ENCODE results near the gene ATAD3A. TPM values are rescaled to one million over a fixed set of nuclear protein-coding genes. Genes with fewer than 3 reads are reported as not detected.

Gene ATAD3A
- total and polyA plus RNA-seq, 2 experiments from 2014 or later, result 36.5 to 80.3 TPM

DNA sequence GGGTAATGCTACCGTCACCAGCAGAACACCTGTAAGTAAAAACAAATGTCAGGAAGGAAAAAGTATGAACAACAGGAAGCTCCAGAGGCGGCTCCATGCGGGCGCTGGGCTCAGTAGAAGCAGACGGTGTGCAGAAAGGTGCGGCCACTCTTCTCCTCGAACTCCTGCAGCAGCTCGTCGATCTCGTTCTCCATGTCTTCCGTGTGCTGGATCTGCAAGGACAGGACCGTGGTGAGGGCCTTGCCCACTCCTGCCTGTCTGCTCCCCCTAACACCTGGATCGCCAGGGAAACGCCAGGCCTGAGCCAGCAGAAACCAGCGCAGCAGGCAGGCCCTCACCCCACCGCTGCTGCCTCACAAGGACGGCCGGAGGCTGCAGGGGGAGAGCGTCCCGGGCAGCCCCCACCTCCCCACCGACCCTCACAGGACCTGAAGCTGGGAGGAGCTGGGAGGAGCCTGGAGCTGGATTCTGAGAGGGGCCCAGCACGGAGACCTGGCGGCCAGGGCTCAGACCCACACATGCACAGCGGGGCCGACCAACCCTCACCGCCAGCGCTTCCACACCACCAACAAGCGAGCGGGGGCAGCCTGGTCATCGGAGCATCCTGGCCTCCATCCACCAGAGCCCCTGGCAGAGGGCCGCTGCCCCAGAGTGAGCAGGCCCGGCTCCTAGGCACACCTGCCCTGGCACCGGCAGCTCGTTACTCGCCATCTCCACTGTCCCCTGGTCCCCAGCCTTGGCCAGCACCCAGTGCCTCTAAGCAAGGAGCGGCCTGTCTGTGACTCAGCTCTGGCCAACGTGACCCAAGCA is 30.2 kb downstream of the ATAD3A start:
- Histone ChIP-seq H3F3A (replicated peaks; ENCODE audit: low read depth) (peaks cover 24% of the 10 kb centered on the region), H3K4me3 (no peak overlapping the region), H3K4me1 (ENCODE audit: insufficient read depth) (no peaks in the 10 kb centered on the region; the same call in 1 of the 2 replicates), H2AFZ (no peak overlapping the region), H3K27me3 (ENCODE audit: insufficient read depth) (no peaks in the 10 kb centered on the region), H3K79me2 (replicated peaks; ENCODE audit: insufficient read depth) (no peaks in the 10 kb centered on the region), H3K9me2 (ENCODE audit: insufficient read depth) (no peaks in the 10 kb centered on the region), H3K4me2 (no peak overlapping the region), H3K27ac (ENCODE audit: low read depth) (no peak overlapping the region), H4K20me1 (replicated peaks; ENCODE audit: insufficient read depth) (peaks cover 4% of the 10 kb centered on the region; the same call in 1 of the 2 replicates), H3K36me3 (ENCODE audit: insufficient read depth) (no peaks in the 10 kb centered on the region)
- peaks cover 29% of the 10 kb centered on the region for H3K36me3 Mint-ChIP-seq (ENCODE audit: low read depth)
- H3K27me3 Mint-ChIP-seq (ENCODE audit: insufficient read depth, low read depth, poor library complexity), result peaks cover 15% of the 10 kb centered on the region
- no peak for TF ChIP-seq NANOG (IDR thresholded peaks at IDR 0.05; ENCODE audit: borderline replicate concordance)
- TF ChIP-seq, protein P1, sequence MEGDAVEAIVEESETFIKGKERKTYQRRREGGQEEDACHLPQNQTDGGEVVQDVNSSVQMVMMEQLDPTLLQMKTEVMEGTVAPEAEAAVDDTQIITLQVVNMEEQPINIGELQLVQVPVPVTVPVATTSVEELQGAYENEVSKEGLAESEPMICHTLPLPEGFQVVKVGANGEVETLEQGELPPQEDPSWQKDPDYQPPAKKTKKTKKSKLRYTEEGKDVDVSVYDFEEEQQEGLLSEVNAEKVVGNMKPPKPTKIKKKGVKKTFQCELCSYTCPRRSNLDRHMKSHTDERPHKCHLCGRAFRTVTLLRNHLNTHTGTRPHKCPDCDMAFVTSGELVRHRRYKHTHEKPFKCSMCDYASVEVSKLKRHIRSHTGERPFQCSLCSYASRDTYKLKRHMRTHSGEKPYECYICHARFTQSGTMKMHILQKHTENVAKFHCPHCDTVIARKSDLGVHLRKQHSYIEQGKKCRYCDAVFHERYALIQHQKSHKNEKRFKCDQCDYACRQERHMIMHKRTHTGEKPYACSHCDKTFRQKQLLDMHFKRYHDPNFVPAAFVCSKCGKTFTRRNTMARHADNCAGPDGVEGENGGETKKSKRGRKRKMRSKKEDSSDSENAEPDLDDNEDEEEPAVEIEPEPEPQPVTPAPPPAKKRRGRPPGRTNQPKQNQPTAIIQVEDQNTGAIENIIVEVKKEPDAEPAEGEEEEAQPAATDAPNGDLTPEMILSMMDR (conservative IDR thresholded peaks at IDR 0.05; ENCODE audit: low read depth in 2 of 2), result no peak
- no peak for TF ChIP-seq ZNF114 (CRISPR knock-in tag; IDR thresholded peaks at IDR 0.05)
- TF ChIP-seq STAT1 (IDR thresholded peaks at IDR 0.05; ENCODE audit: unreplicated experiment), result no peak
- TF ChIP-seq POLR2AphosphoS5 (IDR thresholded peaks at IDR 0.05; ENCODE audit: low read depth), result no peak
- no peak for TF ChIP-seq EZH2 (IDR thresholded peaks at IDR 0.05; ENCODE audit: low read depth, unreplicated experiment)
- no peak for TF ChIP-seq JUNB (IDR thresholded peaks at IDR 0.05; ENCODE audit: unreplicated experiment)
- TF ChIP-seq, protein P2, sequence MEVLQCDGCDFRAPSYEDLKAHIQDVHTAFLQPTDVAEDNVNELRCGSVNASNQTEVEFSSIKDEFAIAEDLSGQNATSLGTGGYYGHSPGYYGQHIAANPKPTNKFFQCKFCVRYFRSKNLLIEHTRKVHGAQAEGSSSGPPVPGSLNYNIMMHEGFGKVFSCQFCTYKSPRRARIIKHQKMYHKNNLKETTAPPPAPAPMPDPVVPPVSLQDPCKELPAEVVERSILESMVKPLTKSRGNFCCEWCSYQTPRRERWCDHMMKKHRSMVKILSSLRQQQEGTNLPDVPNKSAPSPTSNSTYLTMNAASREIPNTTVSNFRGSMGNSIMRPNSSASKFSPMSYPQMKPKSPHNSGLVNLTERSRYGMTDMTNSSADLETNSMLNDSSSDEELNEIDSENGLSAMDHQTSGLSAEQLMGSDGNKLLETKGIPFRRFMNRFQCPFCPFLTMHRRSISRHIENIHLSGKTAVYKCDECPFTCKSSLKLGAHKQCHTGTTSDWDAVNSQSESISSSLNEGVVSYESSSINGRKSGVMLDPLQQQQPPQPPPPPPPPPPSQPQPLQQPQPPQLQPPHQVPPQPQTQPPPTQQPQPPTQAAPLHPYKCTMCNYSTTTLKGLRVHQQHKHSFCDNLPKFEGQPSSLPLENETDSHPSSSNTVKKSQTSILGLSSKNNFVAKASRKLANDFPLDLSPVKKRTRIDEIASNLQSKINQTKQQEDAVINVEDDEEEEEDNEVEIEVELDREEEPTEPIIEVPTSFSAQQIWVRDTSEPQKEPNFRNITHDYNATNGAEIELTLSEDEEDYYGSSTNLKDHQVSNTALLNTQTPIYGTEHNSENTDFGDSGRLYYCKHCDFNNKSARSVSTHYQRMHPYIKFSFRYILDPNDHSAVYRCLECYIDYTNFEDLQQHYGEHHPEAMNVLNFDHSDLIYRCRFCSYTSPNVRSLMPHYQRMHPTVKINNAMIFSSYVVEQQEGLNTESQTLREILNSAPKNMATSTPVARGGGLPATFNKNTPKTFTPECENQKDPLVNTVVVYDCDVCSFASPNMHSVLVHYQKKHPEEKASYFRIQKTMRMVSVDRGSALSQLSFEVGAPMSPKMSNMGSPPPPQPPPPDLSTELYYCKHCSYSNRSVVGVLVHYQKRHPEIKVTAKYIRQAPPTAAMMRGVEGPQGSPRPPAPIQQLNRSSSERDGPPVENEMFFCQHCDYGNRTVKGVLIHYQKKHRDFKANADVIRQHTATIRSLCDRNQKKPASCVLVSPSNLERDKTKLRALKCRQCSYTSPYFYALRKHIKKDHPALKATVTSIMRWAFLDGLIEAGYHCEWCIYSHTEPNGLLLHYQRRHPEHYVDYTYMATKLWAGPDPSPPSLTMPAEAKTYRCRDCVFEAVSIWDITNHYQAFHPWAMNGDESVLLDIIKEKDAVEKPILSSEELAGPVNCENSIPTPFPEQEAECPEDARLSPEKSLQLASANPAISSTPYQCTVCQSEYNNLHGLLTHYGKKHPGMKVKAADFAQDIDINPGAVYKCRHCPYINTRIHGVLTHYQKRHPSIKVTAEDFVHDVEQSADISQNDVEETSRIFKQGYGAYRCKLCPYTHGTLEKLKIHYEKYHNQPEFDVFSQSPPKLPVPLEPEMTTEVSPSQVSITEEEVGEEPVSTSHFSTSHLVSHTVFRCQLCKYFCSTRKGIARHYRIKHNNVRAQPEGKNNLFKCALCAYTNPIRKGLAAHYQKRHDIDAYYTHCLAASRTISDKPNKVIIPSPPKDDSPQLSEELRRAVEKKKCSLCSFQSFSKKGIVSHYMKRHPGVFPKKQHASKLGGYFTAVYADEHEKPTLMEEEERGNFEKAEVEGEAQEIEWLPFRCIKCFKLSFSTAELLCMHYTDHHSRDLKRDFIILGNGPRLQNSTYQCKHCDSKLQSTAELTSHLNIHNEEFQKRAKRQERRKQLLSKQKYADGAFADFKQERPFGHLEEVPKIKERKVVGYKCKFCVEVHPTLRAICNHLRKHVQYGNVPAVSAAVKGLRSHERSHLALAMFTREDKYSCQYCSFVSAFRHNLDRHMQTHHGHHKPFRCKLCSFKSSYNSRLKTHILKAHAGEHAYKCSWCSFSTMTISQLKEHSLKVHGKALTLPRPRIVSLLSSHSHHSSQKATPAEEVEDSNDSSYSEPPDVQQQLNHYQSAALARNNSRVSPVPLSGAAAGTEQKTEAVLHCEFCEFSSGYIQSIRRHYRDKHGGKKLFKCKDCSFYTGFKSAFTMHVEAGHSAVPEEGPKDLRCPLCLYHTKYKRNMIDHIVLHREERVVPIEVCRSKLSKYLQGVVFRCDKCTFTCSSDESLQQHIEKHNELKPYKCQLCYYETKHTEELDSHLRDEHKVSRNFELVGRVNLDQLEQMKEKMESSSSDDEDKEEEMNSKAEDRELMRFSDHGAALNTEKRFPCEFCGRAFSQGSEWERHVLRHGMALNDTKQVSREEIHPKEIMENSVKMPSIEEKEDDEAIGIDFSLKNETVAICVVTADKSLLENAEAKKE (CRISPR knock-in tag; IDR thresholded peaks at IDR 0.05), result no peak
- TF ChIP-seq, protein P3, sequence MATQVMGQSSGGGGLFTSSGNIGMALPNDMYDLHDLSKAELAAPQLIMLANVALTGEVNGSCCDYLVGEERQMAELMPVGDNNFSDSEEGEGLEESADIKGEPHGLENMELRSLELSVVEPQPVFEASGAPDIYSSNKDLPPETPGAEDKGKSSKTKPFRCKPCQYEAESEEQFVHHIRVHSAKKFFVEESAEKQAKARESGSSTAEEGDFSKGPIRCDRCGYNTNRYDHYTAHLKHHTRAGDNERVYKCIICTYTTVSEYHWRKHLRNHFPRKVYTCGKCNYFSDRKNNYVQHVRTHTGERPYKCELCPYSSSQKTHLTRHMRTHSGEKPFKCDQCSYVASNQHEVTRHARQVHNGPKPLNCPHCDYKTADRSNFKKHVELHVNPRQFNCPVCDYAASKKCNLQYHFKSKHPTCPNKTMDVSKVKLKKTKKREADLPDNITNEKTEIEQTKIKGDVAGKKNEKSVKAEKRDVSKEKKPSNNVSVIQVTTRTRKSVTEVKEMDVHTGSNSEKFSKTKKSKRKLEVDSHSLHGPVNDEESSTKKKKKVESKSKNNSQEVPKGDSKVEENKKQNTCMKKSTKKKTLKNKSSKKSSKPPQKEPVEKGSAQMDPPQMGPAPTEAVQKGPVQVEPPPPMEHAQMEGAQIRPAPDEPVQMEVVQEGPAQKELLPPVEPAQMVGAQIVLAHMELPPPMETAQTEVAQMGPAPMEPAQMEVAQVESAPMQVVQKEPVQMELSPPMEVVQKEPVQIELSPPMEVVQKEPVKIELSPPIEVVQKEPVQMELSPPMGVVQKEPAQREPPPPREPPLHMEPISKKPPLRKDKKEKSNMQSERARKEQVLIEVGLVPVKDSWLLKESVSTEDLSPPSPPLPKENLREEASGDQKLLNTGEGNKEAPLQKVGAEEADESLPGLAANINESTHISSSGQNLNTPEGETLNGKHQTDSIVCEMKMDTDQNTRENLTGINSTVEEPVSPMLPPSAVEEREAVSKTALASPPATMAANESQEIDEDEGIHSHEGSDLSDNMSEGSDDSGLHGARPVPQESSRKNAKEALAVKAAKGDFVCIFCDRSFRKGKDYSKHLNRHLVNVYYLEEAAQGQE (IDR thresholded peaks at IDR 0.05; ENCODE audit: unreplicated experiment), result no peak
- no peak for TF ChIP-seq ZNF331 (CRISPR knock-in tag; IDR thresholded peaks at IDR 0.05; ENCODE audit: low read depth)
- TF ChIP-seq, protein P4, sequence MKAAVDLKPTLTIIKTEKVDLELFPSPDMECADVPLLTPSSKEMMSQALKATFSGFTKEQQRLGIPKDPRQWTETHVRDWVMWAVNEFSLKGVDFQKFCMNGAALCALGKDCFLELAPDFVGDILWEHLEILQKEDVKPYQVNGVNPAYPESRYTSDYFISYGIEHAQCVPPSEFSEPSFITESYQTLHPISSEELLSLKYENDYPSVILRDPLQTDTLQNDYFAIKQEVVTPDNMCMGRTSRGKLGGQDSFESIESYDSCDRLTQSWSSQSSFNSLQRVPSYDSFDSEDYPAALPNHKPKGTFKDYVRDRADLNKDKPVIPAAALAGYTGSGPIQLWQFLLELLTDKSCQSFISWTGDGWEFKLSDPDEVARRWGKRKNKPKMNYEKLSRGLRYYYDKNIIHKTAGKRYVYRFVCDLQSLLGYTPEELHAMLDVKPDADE (IDR thresholded peaks at IDR 0.05), result no peak
- TF ChIP-seq EZH2phosphoT487 (IDR thresholded peaks at IDR 0.05; ENCODE audit: unreplicated experiment), result no peak
- no peaks in the 10 kb centered on the region for H3K9me3 Mint-ChIP-seq
- H3K4me1 Mint-ChIP-seq, result peaks cover 8% of the 10 kb centered on the region
- H3K27ac Mint-ChIP-seq, result no peak overlapping the region
- no peak for ATAC-seq
- no peak for DNase-seq (ENCODE audit: low spot score)
- H3K4me3 Mint-ChIP-seq, result peak overlapping the region; percentile 54

Data from GM23338 (cell line).